ENCODE data around the gene TEX19. TPM values are rescaled to one million over a fixed set of nuclear protein-coding genes. Genes with fewer than 3 reads are reported as not detected.

Gene TEX19
- total and polyA plus RNA-seq, 2 of the 8 experiments (the other 6 are each of a cell fraction or from before 2014, with no cell fraction given) = 0.54 to 0.80 TPM

GRCh38 chr17:82342361-82343079 is 16.5 kb upstream of the TEX19 start (continued):
- TF ChIP-seq CHD7 (IDR thresholded peaks at IDR 0.05; ENCODE audit: insufficient replicate concordance, low read length) (no peak), KDM4A (IDR thresholded peaks at IDR 0.05; ENCODE audit: low read depth, low read length, severe bottlenecking) (no peak)
